ENCODE results near the gene NOC4L. TPM values are rescaled to one million over a fixed set of nuclear protein-coding genes. Genes with fewer than 3 reads are reported as not detected.

NOC4L gene
- polyA plus RNA-seq, 3 donors: 7.3 to 18.0 (median 17.9) TPM

DNA sequence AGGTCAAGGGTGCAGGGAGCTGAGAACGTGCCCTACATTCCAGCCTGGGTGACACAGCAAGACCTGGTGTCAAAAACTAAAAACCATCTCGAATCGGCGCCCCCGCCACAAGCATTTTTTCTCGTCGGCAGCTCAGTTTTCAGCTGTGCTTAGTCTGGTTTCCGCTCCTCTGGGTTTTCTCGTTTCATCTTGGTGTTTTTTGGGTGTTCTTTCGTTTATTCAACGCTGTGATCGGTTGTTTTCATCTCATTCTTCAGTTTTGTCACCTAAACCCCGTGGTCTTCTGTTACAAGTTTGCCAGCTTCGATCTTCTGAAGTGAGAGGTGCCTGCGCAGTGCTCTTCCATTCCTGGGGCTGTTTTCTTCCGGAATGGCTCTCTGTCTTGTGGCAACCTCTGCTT lies 41.4 kb downstream of the NOC4L start:
- H3K27ac ChIP-seq (ENCODE audit: low read depth in 1 of 2, low read length in 2 of 2): no peak overlapping the region
- H3K27ac Mint-ChIP-seq: peak overlapping the region in 6 of 7 donors; percentile 56 to 80 (median 72)
- peak overlapping the region; percentile 84 for H3K4me2 ChIP-seq (replicated peaks; ENCODE audit: extremely low read depth, low read length, poor library complexity, severe bottlenecking)
- no peaks in the 10 kb centered on the region for H3K79me2 ChIP-seq (ENCODE audit: insufficient read depth, low read length)
- H3K27me3 Mint-ChIP-seq (ENCODE audit: low read depth in 3 of 3): peaks cover 15 to 63% (median 45%) of the 10 kb centered on the region in 3 donors
- H3K36me3 ChIP-seq (replicated peaks in 1 of 2; ENCODE audit: control insufficient read depth in 1 of 2, insufficient read depth in 2 of 2, low read length in 2 of 2): no peaks in the 10 kb centered on the region
- peak overlapping the region; percentile 24 to 64 (median 26) for H3K4me3 ChIP-seq (replicated peaks in 1 of 3; ENCODE audit: low read depth in 2 of 3, low read length in 3 of 3)
- 50% methylated on average over 16 of the region's 16 CpGs for WGBS (ENCODE audit: insufficient coverage)
- H4K20me1 ChIP-seq (ENCODE audit: insufficient read depth, low read length): no peaks in the 10 kb centered on the region
- H3K4me1 ChIP-seq (ENCODE audit: control insufficient read depth in 1 of 2, insufficient read depth in 2 of 2, low read length in 2 of 2): peaks cover 32 to 40% of the 10 kb centered on the region in 2 donors
- TF ChIP-seq, protein P1, sequence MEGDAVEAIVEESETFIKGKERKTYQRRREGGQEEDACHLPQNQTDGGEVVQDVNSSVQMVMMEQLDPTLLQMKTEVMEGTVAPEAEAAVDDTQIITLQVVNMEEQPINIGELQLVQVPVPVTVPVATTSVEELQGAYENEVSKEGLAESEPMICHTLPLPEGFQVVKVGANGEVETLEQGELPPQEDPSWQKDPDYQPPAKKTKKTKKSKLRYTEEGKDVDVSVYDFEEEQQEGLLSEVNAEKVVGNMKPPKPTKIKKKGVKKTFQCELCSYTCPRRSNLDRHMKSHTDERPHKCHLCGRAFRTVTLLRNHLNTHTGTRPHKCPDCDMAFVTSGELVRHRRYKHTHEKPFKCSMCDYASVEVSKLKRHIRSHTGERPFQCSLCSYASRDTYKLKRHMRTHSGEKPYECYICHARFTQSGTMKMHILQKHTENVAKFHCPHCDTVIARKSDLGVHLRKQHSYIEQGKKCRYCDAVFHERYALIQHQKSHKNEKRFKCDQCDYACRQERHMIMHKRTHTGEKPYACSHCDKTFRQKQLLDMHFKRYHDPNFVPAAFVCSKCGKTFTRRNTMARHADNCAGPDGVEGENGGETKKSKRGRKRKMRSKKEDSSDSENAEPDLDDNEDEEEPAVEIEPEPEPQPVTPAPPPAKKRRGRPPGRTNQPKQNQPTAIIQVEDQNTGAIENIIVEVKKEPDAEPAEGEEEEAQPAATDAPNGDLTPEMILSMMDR (IDR thresholded peaks at IDR 0.05): no peak
- H3K9me3 Mint-ChIP-seq: peaks cover 0 to 24% (median 9%) of the 10 kb centered on the region in 7 donors
- peak overlapping the region; percentile 82 to 94 for H3K4me3 Mint-ChIP-seq
- no peak for DNase-seq
- peak overlapping the region; percentile 78 for H2AFZ ChIP-seq (ENCODE audit: insufficient read depth, low read depth, low read length, poor library complexity, severe bottlenecking)
- H3K9me3 ChIP-seq (replicated peaks in 1 of 2; ENCODE audit: control insufficient read depth in 1 of 2, insufficient read depth in 1 of 2, low read length in 2 of 2): no peaks in the 10 kb centered on the region
- peak overlapping the region; percentile 11 for H3K9ac ChIP-seq (ENCODE audit: insufficient read depth, low read length, poor library complexity, severe bottlenecking)
- peaks cover 29% of the 10 kb centered on the region for H3K4me1 Mint-ChIP-seq
- intact Hi-C loops (cut with micrococcal nuclease): no loop called here
- peaks cover 4 to 5% of the 10 kb centered on the region in 2 donors for H3K36me3 Mint-ChIP-seq
- peaks cover 0 to 47% of the 10 kb centered on the region in 2 donors for H3K27me3 ChIP-seq (ENCODE audit: control insufficient read depth in 2 of 2, insufficient read depth in 2 of 2, low read length in 2 of 2)

DNA sequence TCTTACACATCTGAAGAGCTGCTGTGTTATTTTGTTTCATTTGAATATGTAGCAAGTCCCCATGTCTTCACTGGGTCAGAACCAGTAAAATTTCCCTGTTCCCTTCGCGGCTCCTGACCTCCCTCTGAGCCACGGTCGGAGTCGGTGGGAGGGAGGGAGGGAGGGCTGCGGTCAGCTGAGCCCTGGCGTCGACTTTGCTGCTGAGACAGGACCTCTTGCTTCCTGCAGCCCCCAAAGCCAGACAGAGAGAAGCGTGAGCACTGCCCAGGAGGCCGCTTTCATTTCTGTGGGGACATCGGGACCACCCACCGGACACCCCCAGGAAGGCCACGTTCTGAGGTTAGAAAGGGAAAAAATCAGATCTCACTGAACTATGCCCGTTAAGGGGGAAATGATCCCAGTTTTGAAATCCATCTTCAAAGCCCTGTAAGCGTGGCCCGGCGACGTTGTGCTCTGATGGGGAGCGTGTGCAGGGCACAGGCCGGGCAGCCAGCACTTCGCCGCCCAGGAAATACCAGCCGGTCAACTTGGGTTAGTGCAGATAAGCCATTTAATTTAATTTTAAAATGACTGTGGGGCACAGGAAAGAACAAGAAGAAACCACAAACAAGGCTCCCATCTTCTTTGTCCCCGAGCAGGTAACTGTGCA lies 42.1 kb downstream of the NOC4L start:
- WGBS (ENCODE audit: insufficient coverage): 25% methylated on average over 15 of the region's 24 CpGs
- no peaks in the 10 kb centered on the region for H3K36me3 ChIP-seq (replicated peaks in 1 of 2; ENCODE audit: control insufficient read depth in 1 of 2, insufficient read depth in 2 of 2, low read length in 2 of 2)
- no peak for DNase-seq
- H3K79me2 ChIP-seq (ENCODE audit: insufficient read depth, low read length): no peaks in the 10 kb centered on the region
- peak overlapping the region; percentile 82 to 94 for H3K4me3 Mint-ChIP-seq
- H3K4me2 ChIP-seq (replicated peaks; ENCODE audit: extremely low read depth, low read length, poor library complexity, severe bottlenecking): peak overlapping the region; percentile 84
- H3K27me3 ChIP-seq (ENCODE audit: control insufficient read depth in 2 of 2, insufficient read depth in 2 of 2, low read length in 2 of 2): peaks cover 0 to 53% of the 10 kb centered on the region in 2 donors
- TF ChIP-seq, protein P1 (IDR thresholded peaks at IDR 0.05): no peak
- intact Hi-C loops (cut with micrococcal nuclease): no loop called here
- peaks cover 4 to 5% of the 10 kb centered on the region in 2 donors for H3K36me3 Mint-ChIP-seq
- peaks cover 0 to 24% (median 9%) of the 10 kb centered on the region in 7 donors for H3K9me3 Mint-ChIP-seq
- no peaks in the 10 kb centered on the region for H3K9me3 ChIP-seq (replicated peaks in 1 of 2; ENCODE audit: control insufficient read depth in 1 of 2, insufficient read depth in 1 of 2, low read length in 2 of 2)
- peaks cover 32 to 40% of the 10 kb centered on the region in 2 donors for H3K4me1 ChIP-seq (ENCODE audit: control insufficient read depth in 1 of 2, insufficient read depth in 2 of 2, low read length in 2 of 2)
- H4K20me1 ChIP-seq (ENCODE audit: insufficient read depth, low read length): no peaks in the 10 kb centered on the region
- H3K27ac Mint-ChIP-seq: peak overlapping the region in 6 of 7 donors; percentile 56 to 80 (median 72)
- H3K27me3 Mint-ChIP-seq (ENCODE audit: low read depth in 3 of 3): peaks cover 15 to 69% (median 49%) of the 10 kb centered on the region in 3 donors
- peaks cover 29% of the 10 kb centered on the region for H3K4me1 Mint-ChIP-seq
- H3K27ac ChIP-seq (ENCODE audit: low read depth in 1 of 2, low read length in 2 of 2): no peak overlapping the region
- H2AFZ ChIP-seq (ENCODE audit: insufficient read depth, low read depth, low read length, poor library complexity, severe bottlenecking): peak overlapping the region; percentile 78
- H3K4me3 ChIP-seq (replicated peaks in 1 of 3; ENCODE audit: low read depth in 2 of 3, low read length in 3 of 3): peak overlapping the region; percentile 24 to 64 (median 26)
- H3K9ac ChIP-seq (ENCODE audit: insufficient read depth, low read length, poor library complexity, severe bottlenecking): peak overlapping the region; percentile 11

All from CD14-positive monocyte (primary cell).